Measurements from ENCODE around the gene TMEM98.
"Not testable (repeated sequence)": the region's sequence is repeated elsewhere in the genome, so short reads cannot be mapped to it uniquely, and the experiment has no call there.

The TMEM98 gene

GRCh38 chr17:32943647-32944191 lies 15.8 kb downstream of the TMEM98 start:
- Histone ChIP-seq H3K4me2 (no peak overlapping the region), H3K27ac (no peak overlapping the region)

GRCh38 chr17:32944248-32945020 lies 16.5 kb downstream of the TMEM98 start:
- H3K4me1 ChIP-seq, result peaks cover 0 to 3% (median 0%) of the 10 kb centered on the region in 10 experiments; a peak in 1 of 20 replicates
- H3K4me2 ChIP-seq, result no peak overlapping the region
- no peak for TF ChIP-seq Cebpa-rat (IDR thresholded peaks at IDR 0.05)
- H4K20me1 ChIP-seq, result no peaks in the 10 kb centered on the region
- no peak overlapping the region for H3K9ac ChIP-seq
- no peaks in the 10 kb centered on the region for H3K9me3 ChIP-seq (replicated peaks in 1 of 11)
- H3K27me3 ChIP-seq, result no peaks in the 10 kb centered on the region
- H3K36me3 ChIP-seq, result peaks cover 0 to 30% (median 13%) of the 10 kb centered on the region in 11 experiments; a peak in 12 of 22 replicates
- no peak overlapping the region for H3K27ac ChIP-seq
- H3K4me3 ChIP-seq, result no peak overlapping the region

More at GRCh38 chr17:32943647-32944191, 15.8 kb downstream of the TMEM98 start:
- H3K9ac ChIP-seq, result no peak overlapping the region
- no peak overlapping the region for H3K4me3 ChIP-seq
- TF ChIP-seq Cebpa-rat (IDR thresholded peaks at IDR 0.05), result no peak; a peak in 1 of 22 replicates
- peaks cover 0 to 32% (median 13%) of the 10 kb centered on the region in 11 experiments; a peak in 12 of 22 replicates for H3K36me3 ChIP-seq
- no peaks in the 10 kb centered on the region for H4K20me1 ChIP-seq
- peaks cover 0 to 3% (median 0%) of the 10 kb centered on the region in 10 experiments; a peak in 1 of 20 replicates for H3K4me1 ChIP-seq
- H3K9me3 ChIP-seq (replicated peaks in 1 of 11), result no peaks in the 10 kb centered on the region
- no peaks in the 10 kb centered on the region for H3K27me3 ChIP-seq

- Histone ChIP-seq H3K9ac (no peak overlapping the region), H3K9me3 (replicated peaks in 1 of 11) (no peaks in the 10 kb centered on the region), H3K4me3 (no peak overlapping the region), H3K36me3 (peaks cover 0 to 9% (median under 1%) of the 10 kb centered on the region in 11 experiments; a peak in 6 of 22 replicates), H3K27me3 (no peaks in the 10 kb centered on the region), H4K20me1 (no peaks in the 10 kb centered on the region), H3K4me2 (no peak overlapping the region), H3K4me1 (peaks cover 0 to 3% (median 0%) of the 10 kb centered on the region in 10 experiments; a peak in 1 of 20 replicates), H3K27ac (no peak overlapping the region)
- no peak for TF ChIP-seq Cebpa-rat (IDR thresholded peaks at IDR 0.05)
These were observed 18.6 kb downstream of the TMEM98 start for GRCh38 chr17:32946375-32947135.

GRCh38 chr17:32947736-32948135 lies 19.8 kb downstream of the TMEM98 start:
- Histone ChIP-seq H3K9ac (no peak overlapping the region), H3K4me3 (no peak overlapping the region), H3K27ac (no peak overlapping the region), H3K4me2 (no peak overlapping the region), H4K20me1 (no peaks in the 10 kb centered on the region), H3K27me3 (no peaks in the 10 kb centered on the region), H3K9me3 (replicated peaks in 1 of 11) (no peaks in the 10 kb centered on the region), H3K36me3 (no peaks in the 10 kb centered on the region), H3K4me1 (peaks cover 0 to 3% (median 0%) of the 10 kb centered on the region in 10 experiments; a peak in 2 of 20 replicates)
- TF ChIP-seq Cebpa-rat (IDR thresholded peaks at IDR 0.05), result no peak

- H3K4me1 ChIP-seq, result peaks cover 0 to 9% (median 0%) of the 10 kb centered on the region in 10 experiments; a peak in 3 of 20 replicates
- no peak for TF ChIP-seq Cebpa-rat (IDR thresholded peaks at IDR 0.05)
- H3K4me2 ChIP-seq, result no peak overlapping the region
- no peak overlapping the region for H3K27ac ChIP-seq
- H3K9ac ChIP-seq, result no peak overlapping the region
- H3K36me3 ChIP-seq, result no peaks in the 10 kb centered on the region
- no peaks in the 10 kb centered on the region for H3K27me3 ChIP-seq
- no peaks in the 10 kb centered on the region for H4K20me1 ChIP-seq
- no peaks in the 10 kb centered on the region for H3K9me3 ChIP-seq (replicated peaks in 1 of 11)
- no peak overlapping the region for H3K4me3 ChIP-seq
These were observed 21.2 kb downstream of the TMEM98 start for GRCh38 chr17:32949181-32949580.

GRCh38 chr17:32952491-32952890 lies 24.5 kb downstream of the TMEM98 start:
- H3K27ac ChIP-seq; H3K4me2 ChIP-seq; H3K4me3 ChIP-seq; H3K9ac ChIP-seq; H3K36me3 ChIP-seq; H3K27me3 ChIP-seq; H4K20me1 ChIP-seq; H3K9me3 ChIP-seq (replicated peaks in 1 of 11); H3K4me1 ChIP-seq: not testable (repeated sequence)

- Histone ChIP-seq H3K9me3 (replicated peaks in 1 of 11) (no peaks in the 10 kb centered on the region), H3K4me3 (no peak overlapping the region), H3K4me1 (peaks cover 0 to 6% (median 0%) of the 10 kb centered on the region in 10 experiments; a peak in 2 of 20 replicates), H3K4me2 (peak overlapping the region in 1 of 11 experiments; percentile 13; a peak in 1 of 22 replicates), H3K9ac (no peak overlapping the region), H3K27ac (no peak overlapping the region), H4K20me1 (no peaks in the 10 kb centered on the region), H3K27me3 (no peaks in the 10 kb centered on the region), H3K36me3 (no peaks in the 10 kb centered on the region)
- no peak for TF ChIP-seq Cebpa-rat (IDR thresholded peaks at IDR 0.05)
These were observed 25.1 kb downstream of the TMEM98 start for GRCh38 chr17:32953045-32953444.

GRCh38 chr17:32953857-32954256 lies 25.9 kb downstream of the TMEM98 start:
- Histone ChIP-seq H3K36me3 (no peaks in the 10 kb centered on the region), H3K27me3 (no peaks in the 10 kb centered on the region), H3K4me1 (peaks cover 0 to 6% (median 0%) of the 10 kb centered on the region in 10 experiments; a peak in 2 of 20 replicates), H3K4me2 (no peak overlapping the region), H3K9ac (no peak overlapping the region), H3K4me3 (no peak overlapping the region), H4K20me1 (no peaks in the 10 kb centered on the region), H3K27ac (no peak overlapping the region), H3K9me3 (replicated peaks in 1 of 11) (no peaks in the 10 kb centered on the region)
- TF ChIP-seq Cebpa-rat (IDR thresholded peaks at IDR 0.05), result no peak

GRCh38 chr17:32954477-32954876 lies 26.5 kb downstream of the TMEM98 start:
- no peaks in the 10 kb centered on the region for H3K36me3 ChIP-seq
- H3K4me3 ChIP-seq, result no peak overlapping the region
- no peaks in the 10 kb centered on the region for H3K27me3 ChIP-seq
- H3K4me2 ChIP-seq, result no peak overlapping the region
- no peak for TF ChIP-seq Cebpa-rat (IDR thresholded peaks at IDR 0.05)
- no peaks in the 10 kb centered on the region for H4K20me1 ChIP-seq
- no peak overlapping the region for H3K27ac ChIP-seq
- H3K4me1 ChIP-seq, result peaks cover 0 to 6% (median 0%) of the 10 kb centered on the region in 10 experiments; a peak in 2 of 20 replicates
- H3K9me3 ChIP-seq (replicated peaks in 1 of 11), result no peaks in the 10 kb centered on the region
- H3K9ac ChIP-seq, result no peak overlapping the region

Data from BLaER1 treated with 17β-estradiol and CSF1 and Interleukin-3, amounts not matched to agents 10 nM and 100 nM (cell line).